Activated B cell treated with CpG ODN at 0.5 μM for 24 hours (primary cell): ENCODE measurements around the gene BMAL1. TPM values are rescaled to one million over a fixed set of nuclear protein-coding genes. Genes with fewer than 3 reads are reported as not detected.

ENCODE experiments used
- ATAC-seq: fragments of 200-7000 bp; cut with Tn5 transposase; one replicate; pipeline ENCODE4 v1.10.0; 2021; ENCODE audit warnings: low read depth, mild to moderate bottlenecking, moderate library complexity
- CTCF ChIA-PET: fragments of 350-600 bp; sonication (Branson Sonifier 250); formaldehyde crosslinking; loops from one replicate; lab custom pipeline; 2021; ENCODE audit warnings: antibody characterized with exemption; lab: Charles Lee
- POLR2A ChIA-PET: fragments of 350-600 bp; sonication (Branson Sonifier 250); formaldehyde crosslinking; loops from one replicate; lab custom pipeline; 2021; ENCODE audit warnings: antibody characterized with exemption; lab: Charles Lee
- DNase-seq: peaks from one replicate; pipeline ENCODE4 v3.0.0; 2022
- H3K27ac Mint-ChIP-seq: one replicate; pipeline ENCODE4 v1.8.0; 2020; ENCODE audit warnings: mixed read lengths
- H3K27me3 Mint-ChIP-seq: one replicate; pipeline ENCODE4 v1.8.0; 2021; ENCODE audit warnings: mixed read lengths
- H3K36me3 Mint-ChIP-seq: one replicate; pipeline ENCODE4 v1.8.0; 2021; ENCODE audit warnings: low read depth, mixed read lengths
- H3K4me1 Mint-ChIP-seq: one replicate; pipeline ENCODE4 v1.8.0; 2021; ENCODE audit warnings: mixed read lengths
- H3K4me3 Mint-ChIP-seq: one replicate; pipeline ENCODE4 v1.8.0; 2020; ENCODE audit warnings: mild to moderate bottlenecking, mixed read lengths
- H3K9me3 Mint-ChIP-seq: one replicate; pipeline ENCODE4 v1.8.0; 2020; ENCODE audit warnings: mixed read lengths
- CTCF ChIP-seq: fragments of 200-600 bp; IDR thresholded peaks from one replicate; pipeline ENCODE4 v1.8.0; 2022; ENCODE audit warnings: antibody characterized with exemption, mild to moderate bottlenecking
- intact Hi-C: fragments of 100-400 bp; cut with micrococcal nuclease; formaldehyde crosslinking; loops from one replicate; pipeline ENCODE4 v1.15.1; 2024
- total RNA-seq: library from RNA; stranded (reverse); gene quantifications from 2 replicates; pipeline ENCODE4 v1.2.3, GENCODE V29; 2022

Gene BMAL1
- total RNA-seq, 1 donor from 2014 or later: 30.1 TPM

- POLR2A ChIA-PET: no interaction called here
- intact Hi-C loops: no loop called here
- H3K9me3 Mint-ChIP-seq: no peaks in the 10 kb centered on the region
- CTCF ChIA-PET: no interaction called here
- H3K4me1 Mint-ChIP-seq: peaks cover 36% of the 10 kb centered on the region
- H3K27ac Mint-ChIP-seq: no peak overlapping the region
- DNase-seq: no peak
- ATAC-seq: no peak
- no peak for TF ChIP-seq CTCF
- no peaks in the 10 kb centered on the region for H3K27me3 Mint-ChIP-seq
- no peak overlapping the region for H3K4me3 Mint-ChIP-seq
- H3K36me3 Mint-ChIP-seq: no peaks in the 10 kb centered on the region
These were observed 16.6 kb downstream of the BMAL1 start for GRCh38 chr11:13294178-13294577.

GRCh38 chr11:13294771-13295579 lies 17.4 kb downstream of the BMAL1 start:
- DNase-seq: no peak
- ChIA-PET POLR2A (no interaction called here), CTCF (no interaction called here)
- no peak for TF ChIP-seq CTCF
- H3K4me1 Mint-ChIP-seq: peaks cover 37% of the 10 kb centered on the region
- intact Hi-C loops: no loop called here
- H3K36me3 Mint-ChIP-seq: no peaks in the 10 kb centered on the region
- no peak overlapping the region for H3K27ac Mint-ChIP-seq
- no peaks in the 10 kb centered on the region for H3K9me3 Mint-ChIP-seq
- no peak for ATAC-seq
- H3K27me3 Mint-ChIP-seq: no peaks in the 10 kb centered on the region
- no peak overlapping the region for H3K4me3 Mint-ChIP-seq

- H3K4me1 Mint-ChIP-seq: peaks cover 39% of the 10 kb centered on the region
- CTCF ChIA-PET: no interaction called here
- ATAC-seq: no peak
- no peaks in the 10 kb centered on the region for H3K27me3 Mint-ChIP-seq
- H3K9me3 Mint-ChIP-seq: no peaks in the 10 kb centered on the region
- TF ChIP-seq CTCF: no peak
- no peak overlapping the region for H3K27ac Mint-ChIP-seq
- no peaks in the 10 kb centered on the region for H3K36me3 Mint-ChIP-seq
- POLR2A ChIA-PET: no interaction called here
- DNase-seq: no peak
- intact Hi-C loops: no loop called here
- no peak overlapping the region for H3K4me3 Mint-ChIP-seq
These were observed 19.8 kb downstream of the BMAL1 start for GRCh38 chr11:13297308-13297916.

- H3K36me3 Mint-ChIP-seq: no peaks in the 10 kb centered on the region
- no peaks in the 10 kb centered on the region for H3K27me3 Mint-ChIP-seq
- no peak for DNase-seq
- H3K4me3 Mint-ChIP-seq: no peak overlapping the region
- intact Hi-C loops: no loop called here
- TF ChIP-seq CTCF: no peak
- ChIA-PET CTCF (no interaction called here), POLR2A (no interaction called here)
- ATAC-seq: no peak
- peaks cover 42% of the 10 kb centered on the region for H3K4me1 Mint-ChIP-seq
- no peak overlapping the region for H3K27ac Mint-ChIP-seq
- no peaks in the 10 kb centered on the region for H3K9me3 Mint-ChIP-seq
These were observed 20.3 kb downstream of the BMAL1 start for GRCh38 chr11:13297917-13298356.

- no peak for DNase-seq
- TF ChIP-seq CTCF: no peak
- H3K4me3 Mint-ChIP-seq: no peak overlapping the region
- no peaks in the 10 kb centered on the region for H3K27me3 Mint-ChIP-seq
- H3K4me1 Mint-ChIP-seq: peaks cover 49% of the 10 kb centered on the region
- peaks cover 2% of the 10 kb centered on the region for H3K9me3 Mint-ChIP-seq
- ChIA-PET CTCF (no interaction called here), POLR2A (no interaction called here)
- intact Hi-C loops: no loop called here
- no peak for ATAC-seq
- no peaks in the 10 kb centered on the region for H3K36me3 Mint-ChIP-seq
- H3K27ac Mint-ChIP-seq: no peak overlapping the region
These were observed 21.2 kb downstream of the BMAL1 start for GRCh38 chr11:13298765-13299164.
